CD14-positive monocyte (primary cell): ENCODE results near the gene TBC1D22A. TPM values are rescaled to one million over a fixed set of nuclear protein-coding genes. Genes with fewer than 3 reads are reported as not detected.

ENCODE experiments used
- DNase-seq, 3 donors: peaks; one replicate each; pipeline ENCODE4 v3.0.0-alpha.2; 2011 to 2022
- H2AFZ ChIP-seq: 2 replicates; pipeline ENCODE4 v1.6.0; 2012; ENCODE audit warnings: mild to moderate bottlenecking, low read depth, low read length, inconsistent platforms; ENCODE audit not compliant: insufficient read depth, poor library complexity, severe bottlenecking
- H3K27ac ChIP-seq, 2 donors: 1 replicate in 1 of 2; 2 replicates in 1 of 2; pipeline ENCODE4 v1.5.1; 2012 to 2013; ENCODE audit warnings: low read length in 2 of 2, control low read depth in 1 of 2, inconsistent platforms in 1 of 2, low read depth in 1 of 2, mild to moderate bottlenecking in 1 of 2
- H3K27me3 ChIP-seq, 2 donors: one replicate each; pipeline versions ENCODE4 v1.6.0 to v1.6.1; 2011 to 2013; ENCODE audit warnings: low read length in 2 of 2; ENCODE audit not compliant: control insufficient read depth in 2 of 2, insufficient read depth in 2 of 2
- H3K36me3 ChIP-seq, 2 donors: replicated peaks in 1 of 2; 1 replicate in 1 of 2; 2 replicates in 1 of 2; pipeline versions ENCODE4 v1.5.1 to v1.6.1; 2012 to 2013; ENCODE audit warnings: low read length in 2 of 2, control low read depth in 1 of 2, inconsistent platforms in 1 of 2, mild to moderate bottlenecking in 1 of 2; ENCODE audit not compliant: insufficient read depth in 2 of 2, control insufficient read depth in 1 of 2
- H3K4me1 ChIP-seq, 2 donors: 1 replicate in 1 of 2; 2 replicates in 1 of 2; pipeline versions ENCODE4 v1.5.1 to v1.6.1; 2012 to 2013; ENCODE audit warnings: low read length in 2 of 2, control low read depth in 1 of 2, inconsistent platforms in 1 of 2, mild to moderate bottlenecking in 1 of 2, moderate library complexity in 1 of 2; ENCODE audit not compliant: insufficient read depth in 2 of 2, control insufficient read depth in 1 of 2
- H3K4me2 ChIP-seq: replicated peaks from 2 replicates; pipeline ENCODE3; 2012; ENCODE audit warnings: low read length, moderate library complexity, mild to moderate bottlenecking; ENCODE audit not compliant: poor library complexity, severe bottlenecking; ENCODE audit errors: extremely low read depth
- H3K4me3 ChIP-seq, 3 experiments: fragments of 200-600 bp in 1 of 3; sonication (generic) in 1 of 3; replicated peaks in 1 of 3; 1 replicate in 2 of 3; 2 replicates in 1 of 3; pipeline ENCODE4 v1.5.1; 2011 to 2013; ENCODE audit warnings: low read length in 3 of 3, mild to moderate bottlenecking in 3 of 3, control low read depth in 2 of 3, low read depth in 2 of 3, inconsistent platforms in 1 of 3, moderate library complexity in 1 of 3
- H3K79me2 ChIP-seq: 2 replicates; pipeline ENCODE4 v1.6.0; 2012; ENCODE audit warnings: mild to moderate bottlenecking, control low read depth, inconsistent platforms, low read length, moderate library complexity; ENCODE audit not compliant: insufficient read depth
- H3K9ac ChIP-seq: 2 replicates; pipeline ENCODE4 v1.6.0; 2017; ENCODE audit warnings: low read length, mild to moderate bottlenecking; ENCODE audit not compliant: insufficient read depth, poor library complexity, severe bottlenecking
- H3K9me3 ChIP-seq, 2 donors: replicated peaks in 1 of 2; 1 replicate in 1 of 2; 2 replicates in 1 of 2; pipeline versions ENCODE4 v1.5.1 to v1.6.1; 2012 to 2013; ENCODE audit warnings: low read length in 2 of 2, control low read depth in 1 of 2; ENCODE audit not compliant: control insufficient read depth in 1 of 2, insufficient read depth in 1 of 2
- H4K20me1 ChIP-seq: 2 replicates; pipeline ENCODE4 v1.6.0; 2012; ENCODE audit warnings: mild to moderate bottlenecking, low read length, control low read depth, moderate library complexity; ENCODE audit not compliant: insufficient read depth
- H3K27ac Mint-ChIP-seq, 7 donors: one replicate each; pipeline ENCODE4 v1.8.0; 2020; ENCODE audit warnings: mild to moderate bottlenecking in 7 of 7, mixed read lengths in 7 of 7, moderate library complexity in 6 of 7, inconsistent platforms in 2 of 7
- H3K27me3 Mint-ChIP-seq, 3 donors: one replicate each; pipeline ENCODE4 v1.8.0; 2021 to 2022; ENCODE audit warnings: low read depth in 3 of 3, mild to moderate bottlenecking in 3 of 3, mixed read lengths in 3 of 3, moderate library complexity in 3 of 3, inconsistent platforms in 1 of 3
- H3K36me3 Mint-ChIP-seq, 2 donors: one replicate each; pipeline ENCODE4 v1.8.0; 2020; ENCODE audit warnings: mixed read lengths in 2 of 2, inconsistent platforms in 1 of 2, mild to moderate bottlenecking in 1 of 2
- H3K4me1 Mint-ChIP-seq: one replicate; pipeline ENCODE4 v1.8.0; 2020; ENCODE audit warnings: mild to moderate bottlenecking, mixed read lengths
- H3K4me3 Mint-ChIP-seq, 2 donors: one replicate each; pipeline ENCODE4 v1.8.0; 2020; ENCODE audit warnings: mild to moderate bottlenecking in 2 of 2, mixed read lengths in 2 of 2, moderate library complexity in 1 of 2
- H3K9me3 Mint-ChIP-seq, 7 donors: one replicate each; pipeline ENCODE4 v1.8.0; 2020 to 2022; ENCODE audit warnings: mixed read lengths in 7 of 7, mild to moderate bottlenecking in 6 of 7, moderate library complexity in 6 of 7, inconsistent platforms in 2 of 7
- WGBS: methylation state at CpG from one replicate; pipeline ENCODE4 v1.1.5; 2013; ENCODE audit warnings: missing lambda C conversion rate; ENCODE audit not compliant: insufficient coverage; 5-methylcytosine and 5-hydroxymethylcytosine counted together
- intact Hi-C, 2 donors: fragments of 100-400 bp; cut with micrococcal nuclease; formaldehyde crosslinking; loops; one replicate each; pipeline versions ENCODE4 v1.15.0 to v1.15.1; 2023
- polyA plus RNA-seq, 3 donors: library from polyadenylated mRNA; depleted of rRNA in 1 of 3; unstranded in 2 of 3; stranded (reverse) in 1 of 3; fragments of 300-500 nt in 2 of 3; fragments of >200 nt in 1 of 3; fragmentation: Illumina TruSeq in 2 of 3; gene quantifications; 1 replicate in 2 of 3; 2 replicates in 1 of 3; pipeline ENCODE4 v1.2.3, GENCODE V29; 2012 to 2021
- TF ChIP-seq, protein P1 (sequence below): fragments of 200-600 bp; IDR thresholded peaks from one replicate; pipeline ENCODE4 v1.8.0; 2022; ENCODE audit warnings: antibody characterized with exemption, mild to moderate bottlenecking

Gene TBC1D22A
- polyA plus RNA-seq, 3 donors, result 25.9 to 36.2 (median 29.5) TPM

DNA sequence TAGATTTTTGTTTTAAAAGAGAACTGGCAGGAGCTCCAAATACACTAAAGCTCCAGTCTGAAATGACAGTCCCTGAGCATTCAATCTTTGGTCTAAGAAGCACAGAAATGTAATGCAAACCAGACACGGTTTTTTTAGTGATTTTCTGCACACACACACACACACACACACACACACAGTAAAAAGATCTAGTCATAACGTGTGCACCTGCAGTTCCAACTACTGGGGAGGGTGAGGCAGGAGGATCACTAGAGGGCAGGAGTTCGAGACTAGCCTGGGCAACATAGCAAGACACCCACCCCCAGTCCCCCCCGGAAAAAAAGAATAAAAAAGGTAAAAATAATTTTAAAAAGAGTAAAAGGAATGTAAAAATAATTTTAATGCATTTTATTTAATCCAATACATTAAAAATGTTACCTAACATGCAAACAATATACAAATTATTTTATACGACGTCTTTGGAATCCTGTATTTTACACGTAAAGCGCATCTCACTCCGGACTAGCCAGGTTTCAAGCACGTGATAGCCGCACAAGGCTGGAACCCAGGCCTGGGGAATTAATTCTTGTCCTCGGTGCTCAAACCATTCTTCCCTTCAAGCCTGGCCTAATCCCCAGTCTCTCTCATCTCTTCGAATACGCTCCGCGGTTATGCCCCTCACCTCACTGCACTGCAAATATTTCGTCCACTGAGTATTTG is 762 bp upstream of the TBC1D22A start:
- intact Hi-C loops, result no loop called here
- peak overlapping the region; percentile 55 to 87 (median 71) for H3K4me3 ChIP-seq
- peak overlapping the region; percentile 93 for H3K4me2 ChIP-seq

DNA sequence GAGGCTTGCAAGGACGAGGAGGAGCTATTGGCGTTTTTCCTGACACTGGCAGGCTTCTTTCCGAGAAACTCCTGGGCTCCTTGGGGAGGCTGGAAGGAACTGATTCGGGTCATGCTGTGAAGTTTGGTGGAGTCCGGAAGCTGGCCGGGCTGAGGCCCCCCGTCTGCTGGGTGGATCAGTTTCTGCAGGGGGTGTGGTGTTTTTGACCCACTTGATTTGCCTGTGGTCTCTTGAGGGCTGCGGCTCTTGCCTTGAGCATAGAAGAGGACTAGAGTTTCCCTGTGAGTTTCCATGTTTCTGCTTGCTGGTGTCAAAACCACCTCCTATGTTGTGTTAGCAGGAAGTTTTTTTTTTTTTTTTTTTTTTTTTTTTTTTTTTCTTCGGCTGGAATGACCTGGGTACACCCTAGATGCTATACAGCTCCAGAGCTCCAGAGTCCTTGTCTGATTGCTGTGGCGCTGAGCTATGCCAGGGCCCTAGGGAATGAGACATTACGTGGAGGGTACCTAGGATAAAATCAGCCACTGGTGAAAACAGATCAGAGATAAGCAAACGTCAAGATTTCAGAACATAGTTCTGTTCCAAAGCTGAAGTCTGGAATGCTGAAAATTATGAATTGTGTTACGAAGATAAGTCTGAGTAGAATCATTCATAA is 728 bp downstream of the TBC1D22A start:
- Mint-ChIP-seq H3K27ac (peak overlapping the region; percentile 99 to 100 (median 100)), H3K27me3 (no peaks in the 10 kb centered on the region), H3K4me3 (peak overlapping the region; percentile 95 to 100), H3K4me1 (peaks cover 65% of the 10 kb centered on the region), H3K9me3 (peaks cover 0 to 4% (median 0%) of the 10 kb centered on the region in 7 donors), H3K36me3 (peaks cover 27 to 35% of the 10 kb centered on the region in 2 donors)
- no peak for DNase-seq
- Histone ChIP-seq H3K27me3 (no peaks in the 10 kb centered on the region), H3K79me2 (peaks cover 62% of the 10 kb centered on the region), H4K20me1 (peaks cover 9% of the 10 kb centered on the region), H3K36me3 (peaks cover 2 to 17% of the 10 kb centered on the region in 2 donors), H3K27ac (peak overlapping the region; percentile 88 to 100), H3K9ac (peak overlapping the region; percentile 94), H2AFZ (peak overlapping the region; percentile 78), H3K9me3 (no peaks in the 10 kb centered on the region), H3K4me1 (peaks cover 34 to 46% of the 10 kb centered on the region in 2 donors), H3K4me3 (peak overlapping the region; percentile 55 to 87 (median 71)), H3K4me2 (peak overlapping the region; percentile 93)
- TF ChIP-seq, protein P1, sequence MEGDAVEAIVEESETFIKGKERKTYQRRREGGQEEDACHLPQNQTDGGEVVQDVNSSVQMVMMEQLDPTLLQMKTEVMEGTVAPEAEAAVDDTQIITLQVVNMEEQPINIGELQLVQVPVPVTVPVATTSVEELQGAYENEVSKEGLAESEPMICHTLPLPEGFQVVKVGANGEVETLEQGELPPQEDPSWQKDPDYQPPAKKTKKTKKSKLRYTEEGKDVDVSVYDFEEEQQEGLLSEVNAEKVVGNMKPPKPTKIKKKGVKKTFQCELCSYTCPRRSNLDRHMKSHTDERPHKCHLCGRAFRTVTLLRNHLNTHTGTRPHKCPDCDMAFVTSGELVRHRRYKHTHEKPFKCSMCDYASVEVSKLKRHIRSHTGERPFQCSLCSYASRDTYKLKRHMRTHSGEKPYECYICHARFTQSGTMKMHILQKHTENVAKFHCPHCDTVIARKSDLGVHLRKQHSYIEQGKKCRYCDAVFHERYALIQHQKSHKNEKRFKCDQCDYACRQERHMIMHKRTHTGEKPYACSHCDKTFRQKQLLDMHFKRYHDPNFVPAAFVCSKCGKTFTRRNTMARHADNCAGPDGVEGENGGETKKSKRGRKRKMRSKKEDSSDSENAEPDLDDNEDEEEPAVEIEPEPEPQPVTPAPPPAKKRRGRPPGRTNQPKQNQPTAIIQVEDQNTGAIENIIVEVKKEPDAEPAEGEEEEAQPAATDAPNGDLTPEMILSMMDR, result no peak
- intact Hi-C loops, result loop anchor here in 1 of 2 donors (1.0 kb wide), 1 partner anchor 9 kb away; no protein-coding TSS in a partner anchor
- 3% methylated on average over 8 of the region's 13 CpGs for WGBS

More for the DNA sequence above, 762 bp upstream of the TBC1D22A start:
- H2AFZ ChIP-seq, result peak overlapping the region; percentile 78
- DNase-seq, result no peak
- peaks cover 49 to 61% of the 10 kb centered on the region in 2 donors for H3K4me1 ChIP-seq
- H3K27ac ChIP-seq, result peak overlapping the region; percentile 88 to 100
- no peaks in the 10 kb centered on the region for H3K27me3 ChIP-seq
- peak overlapping the region; percentile 99 to 100 (median 100) for H3K27ac Mint-ChIP-seq
- H3K36me3 ChIP-seq, result peaks cover 2 to 14% of the 10 kb centered on the region in 2 donors
- H3K4me1 Mint-ChIP-seq, result peaks cover 68% of the 10 kb centered on the region
- peaks cover 47% of the 10 kb centered on the region for H3K79me2 ChIP-seq
- peaks cover 0 to under 1% of the 10 kb centered on the region in 2 donors for H3K9me3 ChIP-seq
- H4K20me1 ChIP-seq, result peaks cover 6% of the 10 kb centered on the region
- peaks cover under 1 to 5% (median under 1%) of the 10 kb centered on the region in 7 donors for H3K9me3 Mint-ChIP-seq
- peaks cover 18 to 21% of the 10 kb centered on the region in 2 donors for H3K36me3 Mint-ChIP-seq
- 2% methylated on average over 11 of the region's 17 CpGs for WGBS
- peak overlapping the region; percentile 95 to 100 for H3K4me3 Mint-ChIP-seq
- TF ChIP-seq, protein P1, result no peak
- H3K27me3 Mint-ChIP-seq, result peaks cover 0 to 5% (median 3%) of the 10 kb centered on the region in 3 donors
- peak overlapping the region; percentile 94 for H3K9ac ChIP-seq
